Adipose tissue (tissue), 3 donors: ENCODE results near the gene NTM. TPM values are rescaled to one million over a fixed set of nuclear protein-coding genes. Genes with fewer than 3 reads are reported as not detected.

Experiments used
- H3K27ac ChIP-seq: one replicate; pipeline ENCODE4 v1.5.1; 2013; ENCODE audit warnings: low read depth, low read length
- WGBS, 3 donors: extraction: QIAGEN DNeasy Blood & Tissue Kit; methylation state at CpG; one replicate each; pipeline ENCODE4 v1.1.7; 2013; 5-methylcytosine and 5-hydroxymethylcytosine counted together
- polyA plus RNA-seq, 3 donors: library from polyadenylated mRNA; stranded (reverse); fragments of 200-250 nt; gene quantifications; one replicate each; pipeline ENCODE4 v1.2.3, GENCODE V29; 2013
- donor health status: healthy with polysubstance abuse.
- donor health status: Bipolar disorder and iron deficiency.
- donor health status: healthy.

NTM gene
- polyA plus RNA-seq, 3 donors: 0.22 to 2.2 (median 1.6) TPM

DNA sequence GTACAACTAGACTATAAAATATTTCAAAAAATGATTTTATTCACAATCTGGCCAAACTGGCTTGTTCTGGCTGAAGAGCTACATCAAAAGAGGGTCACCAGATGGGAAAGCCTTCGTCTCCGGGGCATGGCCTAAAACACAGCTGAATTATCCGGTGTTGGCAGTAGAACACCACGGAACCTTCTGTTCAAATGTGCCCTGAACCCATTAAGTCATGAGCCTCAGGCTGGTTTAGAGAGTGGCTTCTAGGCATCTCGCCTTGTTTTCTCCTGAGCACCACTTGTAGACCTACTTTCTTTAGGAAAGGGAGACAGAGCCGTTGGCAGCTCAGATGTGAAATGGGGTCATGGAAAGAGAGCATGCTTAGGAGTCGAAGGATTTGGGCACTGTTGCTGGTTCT lies 890.2 kb downstream of the NTM start:
- WGBS, 3 donors: 84 to 93% (median 92%) methylated on average over 7 of the region's 7 CpGs
- H3K27ac ChIP-seq: no peak overlapping the region

- WGBS, 3 donors: 45 to 56% (median 46%) methylated on average over 5 of the region's 5 CpGs
- no peak overlapping the region for H3K27ac ChIP-seq
Measured at GRCh38 chr11:132263241-132263640, 892.8 kb downstream of the NTM start.

GRCh38 chr11:132263875-132264274 lies 893.5 kb downstream of the NTM start:
- H3K27ac ChIP-seq: no peak overlapping the region
- 60 to 82% (median 81%) methylated on average over 4 of the region's 4 CpGs for WGBS, 3 donors

- WGBS, 3 donors: 82 to 91% (median 88%) methylated on average over 1 of the region's 1 CpG
- H3K27ac ChIP-seq: no peak overlapping the region
Measured at GRCh38 chr11:132264616-132265015, 894.2 kb downstream of the NTM start.

GRCh38 chr11:132278801-132279574 lies 908.6 kb downstream of the NTM start:
- 53 to 57% (median 53%) methylated on average over 6 of the region's 6 CpGs for WGBS, 3 donors
- no peak overlapping the region for H3K27ac ChIP-seq

GRCh38 chr11:132284048-132284447 lies 913.6 kb downstream of the NTM start:
- H3K27ac ChIP-seq: no peak overlapping the region
- 69 to 94% (median 88%) methylated on average over 4 of the region's 4 CpGs for WGBS, 3 donors

DNA sequence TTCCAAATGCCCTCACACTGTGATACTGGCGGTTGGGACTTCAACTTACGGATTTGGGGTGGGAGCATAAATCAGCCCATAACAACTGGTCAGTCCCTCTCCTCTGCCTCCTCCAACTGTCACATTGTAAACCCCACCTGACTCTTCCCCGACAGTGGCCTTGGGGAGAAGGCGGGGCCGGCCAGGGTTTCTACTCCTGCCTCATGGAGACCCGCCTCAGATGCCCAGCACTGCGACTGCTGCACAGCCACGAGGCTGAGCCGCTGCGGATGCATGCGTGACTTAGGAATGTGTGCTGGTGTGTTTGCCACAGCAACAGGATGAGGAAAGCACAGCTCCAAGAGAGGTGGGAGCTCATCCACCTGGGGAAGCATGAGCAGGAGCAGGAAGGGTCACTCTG lies 914.2 kb downstream of the NTM start:
- H3K27ac ChIP-seq: no peak overlapping the region
- WGBS, 3 donors: 77 to 94% (median 91%) methylated on average over 11 of the region's 11 CpGs

GRCh38 chr11:132285631-132286030 lies 915.2 kb downstream of the NTM start:
- no peak overlapping the region for H3K27ac ChIP-seq
- 77 to 88% (median 78%) methylated on average over 4 of the region's 4 CpGs for WGBS, 3 donors

DNA sequence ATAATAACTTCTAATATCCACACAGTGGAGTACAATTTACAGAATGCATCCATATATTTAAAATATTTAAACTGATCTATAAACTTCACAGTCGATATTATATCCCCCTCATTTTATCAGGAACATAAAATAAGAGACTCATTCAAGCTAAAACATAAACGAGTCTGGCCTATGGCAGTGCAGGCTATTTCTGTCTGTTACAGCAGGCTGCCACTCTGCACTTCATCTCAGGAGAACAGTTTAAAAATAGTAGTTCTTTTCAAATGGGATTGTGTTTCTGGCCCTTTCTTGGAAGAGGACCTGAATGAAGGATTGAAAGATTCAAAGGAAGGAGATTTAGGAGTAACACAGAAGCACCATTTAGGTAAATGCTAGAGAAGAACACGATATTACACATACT lies 915.7 kb downstream of the NTM start:
- WGBS, 3 donors: 64 to 84% (median 77%) methylated on average over 3 of the region's 3 CpGs
- H3K27ac ChIP-seq: no peak overlapping the region

DNA sequence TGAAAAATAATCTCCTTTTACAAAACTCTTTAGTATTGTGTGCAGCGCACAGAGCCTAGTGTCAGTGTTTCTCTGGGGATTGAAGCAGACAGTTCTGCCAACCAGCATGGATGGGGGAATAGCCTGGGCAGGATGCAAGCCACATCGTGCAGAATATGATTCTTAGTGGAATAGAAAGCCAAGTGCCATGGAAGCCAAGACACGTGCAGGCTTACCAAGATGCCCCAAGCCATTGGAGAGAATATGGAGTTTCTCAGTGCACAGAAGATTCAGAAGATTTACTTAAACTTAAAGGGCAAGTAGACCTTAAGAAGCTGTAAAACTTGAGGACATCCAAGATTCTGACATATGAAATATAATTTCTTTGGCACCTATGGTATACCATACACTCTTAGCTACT lies 917.6 kb downstream of the NTM start:
- WGBS, 3 donors: 73 to 78% (median 77%) methylated on average over 3 of the region's 3 CpGs
- no peak overlapping the region for H3K27ac ChIP-seq

DNA sequence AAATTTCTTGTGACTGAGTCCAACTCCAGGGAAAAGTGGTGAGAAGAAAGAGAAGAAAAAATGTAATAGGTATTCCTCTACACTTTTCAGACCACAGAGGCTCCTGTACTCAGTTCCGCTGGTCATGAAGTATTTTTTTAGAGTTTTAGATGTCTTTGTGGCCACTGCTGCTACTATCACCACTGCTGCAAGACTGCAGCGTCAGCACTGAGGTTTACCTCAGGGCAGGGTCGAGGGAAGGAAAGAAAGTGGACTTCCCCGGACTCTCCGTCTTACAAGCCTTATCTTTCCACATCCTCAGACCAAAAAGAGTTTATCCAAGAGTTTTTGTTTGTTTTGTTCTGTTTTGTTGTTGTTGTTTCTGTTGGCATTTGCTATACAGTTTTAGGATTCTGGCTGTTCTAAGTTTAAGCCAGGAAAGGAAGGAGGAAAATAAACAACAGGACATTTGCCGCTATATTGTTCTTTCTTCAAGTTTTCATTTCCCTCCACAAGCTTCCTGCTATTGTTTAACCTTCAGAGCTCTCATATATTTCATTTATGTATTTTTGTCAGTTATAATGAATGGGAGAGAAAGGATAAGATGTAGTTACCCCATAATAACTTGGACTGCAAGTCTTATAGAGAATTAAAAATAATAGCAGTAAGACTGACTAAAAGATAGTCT lies 919.3 kb downstream of the NTM start:
- WGBS, 3 donors: 37 to 56% (median 37%) methylated on average over 6 of the region's 6 CpGs

GRCh38 chr11:132293586-132293985 lies 923.2 kb downstream of the NTM start:
- no peak overlapping the region for H3K27ac ChIP-seq
- 60 to 76% (median 71%) methylated on average over 4 of the region's 4 CpGs for WGBS, 3 donors

More for the DNA sequence above, 919.3 kb downstream of the NTM start:
- no peak overlapping the region for H3K27ac ChIP-seq

- H3K27ac ChIP-seq: no peak overlapping the region
- WGBS, 3 donors: 80 to 86% (median 84%) methylated on average over 3 of the region's 3 CpGs
Measured at GRCh38 chr11:132296946-132297610, 926.7 kb downstream of the NTM start.

- 83 to 92% (median 90%) methylated on average over 4 of the region's 4 CpGs for WGBS, 3 donors
- H3K27ac ChIP-seq: no peak overlapping the region
Measured at GRCh38 chr11:132298357-132298756, 927.9 kb downstream of the NTM start.

DNA sequence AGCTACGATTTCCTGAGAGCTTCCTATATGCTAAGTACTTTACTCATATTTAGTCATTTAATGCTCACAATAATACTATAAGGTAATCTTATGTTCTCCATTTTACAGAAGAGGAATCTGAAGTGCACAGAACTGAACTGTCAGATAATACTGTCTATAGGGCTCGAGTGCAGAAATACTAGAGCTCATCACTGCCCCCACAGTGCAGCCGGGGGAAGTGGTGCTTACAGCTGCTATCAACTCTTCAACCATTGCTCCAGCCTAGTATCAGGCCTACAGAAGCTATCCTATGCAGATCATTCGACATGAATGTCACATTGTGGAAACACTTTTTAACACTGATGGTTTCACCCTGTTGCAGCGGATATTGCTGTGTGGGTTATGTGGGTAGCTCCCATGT lies 929.9 kb downstream of the NTM start:
- 65 to 75% (median 74%) methylated on average over 5 of the region's 5 CpGs for WGBS, 3 donors
- no peak overlapping the region for H3K27ac ChIP-seq

GRCh38 chr11:132301465-132301864 lies 931.0 kb downstream of the NTM start:
- 38 to 64% (median 63%) methylated on average over 1 of the region's 1 CpG for WGBS, 3 donors
- no peak overlapping the region for H3K27ac ChIP-seq

DNA sequence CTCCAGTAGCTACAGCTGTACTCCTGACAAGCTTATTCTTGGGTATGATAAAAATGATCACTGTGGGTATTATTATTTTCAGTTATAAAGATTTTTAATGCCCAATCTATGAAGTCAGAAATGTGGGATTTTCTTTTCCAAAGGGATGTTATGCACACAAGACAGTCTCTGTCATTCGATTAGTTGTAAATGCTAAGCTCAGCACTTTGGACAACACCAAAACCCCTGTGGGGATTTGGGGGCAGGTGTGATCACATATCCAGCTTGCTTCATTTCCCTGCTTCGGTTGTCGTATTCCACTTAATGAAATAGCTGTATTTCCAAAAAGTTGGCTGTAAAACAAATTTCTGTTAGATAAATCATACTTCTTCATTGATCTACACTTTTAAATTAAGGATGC lies 931.5 kb downstream of the NTM start:
- H3K27ac ChIP-seq: no peak overlapping the region
- WGBS, 3 donors: 81 to 87% (median 82%) methylated on average over 3 of the region's 3 CpGs

- WGBS, 3 donors: 78 to 85% (median 85%) methylated on average over 21 of the region's 21 CpGs
- no peak overlapping the region for H3K27ac ChIP-seq
Measured at GRCh38 chr11:132307309-132308020, 937.0 kb downstream of the NTM start.
